Measurements from ENCODE around the gene UBR1. TPM values are rescaled to one million over a fixed set of nuclear protein-coding genes. Genes with fewer than 3 reads are reported as not detected.

The UBR1 gene
- total RNA-seq, 6 experiments from 2014 or later, result 24.6 to 30.1 (median 26.8) TPM

DNA sequence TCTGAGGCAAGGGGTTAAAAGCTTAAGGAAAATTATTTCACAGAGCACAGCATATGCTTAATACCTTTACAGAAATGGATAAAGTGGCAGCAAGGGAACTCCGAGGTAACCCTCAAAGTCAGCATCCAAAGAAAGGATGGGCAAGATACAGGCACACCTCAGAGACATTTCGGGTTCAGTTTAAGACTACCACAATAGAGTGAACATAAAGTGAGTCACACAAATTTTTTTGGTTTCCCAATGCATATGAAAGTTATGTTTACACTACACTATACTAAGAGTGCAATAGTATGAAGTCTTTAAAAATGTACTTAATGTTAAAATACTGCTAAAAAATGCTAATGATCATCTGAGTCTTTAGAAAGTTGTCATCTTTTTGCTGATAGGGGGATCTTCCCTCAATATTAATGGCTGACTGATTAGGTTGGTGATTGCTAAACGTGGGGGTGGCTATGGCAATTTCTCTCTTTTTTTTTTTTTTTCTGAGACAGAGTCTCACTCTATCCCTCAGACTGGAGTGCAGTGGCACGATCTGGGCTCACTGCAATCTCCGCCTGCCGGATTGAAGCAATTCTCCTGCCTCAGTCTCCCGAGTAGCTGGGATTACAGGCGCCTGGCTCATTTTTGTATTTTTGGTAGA, 10.0 kb downstream of the UBR1 start:
- Mint-ChIP-seq H3K4me1 (ENCODE audit: low read depth) (peaks cover 57% of the 10 kb centered on the region), H3K36me3 (ENCODE audit: low read depth) (peaks cover 27% of the 10 kb centered on the region), H3K9me3 (no peaks in the 10 kb centered on the region), H3K27ac (peak overlapping the region; percentile 71), H3K4me3 (no peak overlapping the region; the same call in 1 of the 2 replicates), H3K27me3 (ENCODE audit: insufficient read depth) (no peaks in the 10 kb centered on the region)
- DNase-seq, result no peak
- TF ChIP-seq, protein P1, sequence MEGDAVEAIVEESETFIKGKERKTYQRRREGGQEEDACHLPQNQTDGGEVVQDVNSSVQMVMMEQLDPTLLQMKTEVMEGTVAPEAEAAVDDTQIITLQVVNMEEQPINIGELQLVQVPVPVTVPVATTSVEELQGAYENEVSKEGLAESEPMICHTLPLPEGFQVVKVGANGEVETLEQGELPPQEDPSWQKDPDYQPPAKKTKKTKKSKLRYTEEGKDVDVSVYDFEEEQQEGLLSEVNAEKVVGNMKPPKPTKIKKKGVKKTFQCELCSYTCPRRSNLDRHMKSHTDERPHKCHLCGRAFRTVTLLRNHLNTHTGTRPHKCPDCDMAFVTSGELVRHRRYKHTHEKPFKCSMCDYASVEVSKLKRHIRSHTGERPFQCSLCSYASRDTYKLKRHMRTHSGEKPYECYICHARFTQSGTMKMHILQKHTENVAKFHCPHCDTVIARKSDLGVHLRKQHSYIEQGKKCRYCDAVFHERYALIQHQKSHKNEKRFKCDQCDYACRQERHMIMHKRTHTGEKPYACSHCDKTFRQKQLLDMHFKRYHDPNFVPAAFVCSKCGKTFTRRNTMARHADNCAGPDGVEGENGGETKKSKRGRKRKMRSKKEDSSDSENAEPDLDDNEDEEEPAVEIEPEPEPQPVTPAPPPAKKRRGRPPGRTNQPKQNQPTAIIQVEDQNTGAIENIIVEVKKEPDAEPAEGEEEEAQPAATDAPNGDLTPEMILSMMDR (IDR thresholded peaks at IDR 0.05), result no peak

- peak; percentile 25 for DNase-seq
- Mint-ChIP-seq H3K27ac (peak overlapping the region; percentile 71), H3K9me3 (no peaks in the 10 kb centered on the region), H3K27me3 (ENCODE audit: insufficient read depth) (no peaks in the 10 kb centered on the region), H3K36me3 (ENCODE audit: low read depth) (peaks cover 23% of the 10 kb centered on the region), H3K4me1 (ENCODE audit: low read depth) (peaks cover 54% of the 10 kb centered on the region), H3K4me3 (no peak overlapping the region; the same call in 1 of the 2 replicates)
- TF ChIP-seq, protein P1 (IDR thresholded peaks at IDR 0.05), result no peak
These were observed 10.6 kb downstream of the UBR1 start for GRCh38 chr15:43095243-43095642.

DNA sequence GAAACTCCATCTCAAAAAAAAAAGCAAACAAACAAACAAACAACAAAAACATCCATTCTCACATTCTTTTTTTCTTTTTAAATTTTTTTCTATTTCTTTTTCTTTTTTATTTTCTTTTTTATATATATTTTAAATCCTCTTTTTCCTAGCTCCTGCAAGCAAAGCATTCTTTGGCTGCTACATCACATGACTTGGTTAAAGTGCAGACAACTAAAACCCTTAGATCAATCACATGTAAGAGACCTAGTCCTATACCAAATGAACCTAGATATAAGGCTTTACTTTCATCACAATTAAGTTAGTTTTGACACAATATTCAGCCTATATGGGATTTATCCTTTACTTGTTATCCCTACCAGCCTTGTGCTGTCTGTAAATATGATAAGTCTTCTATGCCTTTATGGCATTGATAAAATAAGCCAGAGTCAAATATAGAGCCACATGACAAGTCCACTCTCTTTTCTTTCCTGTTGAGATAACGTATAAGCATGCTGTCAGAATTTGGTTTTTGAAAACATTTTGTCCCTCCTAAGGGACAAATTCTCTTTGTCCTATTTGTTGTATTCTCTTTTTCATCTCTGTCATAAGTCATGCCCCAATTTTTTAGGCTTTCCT, 11.3 kb downstream of the UBR1 start:
- peaks cover 23% of the 10 kb centered on the region for H3K36me3 Mint-ChIP-seq (ENCODE audit: low read depth)
- H3K27me3 Mint-ChIP-seq (ENCODE audit: insufficient read depth), result no peaks in the 10 kb centered on the region
- H3K9me3 Mint-ChIP-seq, result no peaks in the 10 kb centered on the region
- DNase-seq, result no peak
- no peak overlapping the region for H3K4me3 Mint-ChIP-seq
- TF ChIP-seq, protein P1 (IDR thresholded peaks at IDR 0.05), result no peak
- H3K27ac Mint-ChIP-seq, result peak overlapping the region; percentile 71
- H3K4me1 Mint-ChIP-seq (ENCODE audit: low read depth), result peaks cover 54% of the 10 kb centered on the region

DNA sequence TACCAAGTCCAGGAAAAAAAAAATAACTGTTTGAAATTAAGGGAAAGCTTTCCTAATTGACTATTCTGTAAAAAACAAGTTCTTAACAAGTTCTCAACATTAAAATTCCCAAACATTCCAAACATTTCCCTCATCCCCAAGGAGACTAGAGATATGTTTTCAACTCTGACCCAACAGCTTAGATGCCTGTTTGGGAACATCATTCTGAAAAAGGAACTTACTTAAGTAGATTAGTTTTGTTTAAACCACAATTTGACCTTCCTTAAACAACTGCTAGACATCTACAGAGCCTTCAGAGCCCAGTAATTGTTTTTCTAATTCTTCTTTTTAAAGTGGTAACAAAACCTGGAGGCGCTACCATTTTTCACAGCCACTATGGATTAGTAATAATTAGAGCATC, 12.8 kb downstream of the UBR1 start:
- Mint-ChIP-seq H3K9me3 (no peaks in the 10 kb centered on the region), H3K4me1 (ENCODE audit: low read depth) (peaks cover 54% of the 10 kb centered on the region), H3K4me3 (no peak overlapping the region), H3K27me3 (ENCODE audit: insufficient read depth) (no peaks in the 10 kb centered on the region; the same call in 1 of the 2 replicates), H3K27ac (peak overlapping the region; percentile 71), H3K36me3 (ENCODE audit: low read depth) (peaks cover 23% of the 10 kb centered on the region)
- DNase-seq, result peak; percentile 35
- TF ChIP-seq, protein P1 (IDR thresholded peaks at IDR 0.05), result no peak

DNA sequence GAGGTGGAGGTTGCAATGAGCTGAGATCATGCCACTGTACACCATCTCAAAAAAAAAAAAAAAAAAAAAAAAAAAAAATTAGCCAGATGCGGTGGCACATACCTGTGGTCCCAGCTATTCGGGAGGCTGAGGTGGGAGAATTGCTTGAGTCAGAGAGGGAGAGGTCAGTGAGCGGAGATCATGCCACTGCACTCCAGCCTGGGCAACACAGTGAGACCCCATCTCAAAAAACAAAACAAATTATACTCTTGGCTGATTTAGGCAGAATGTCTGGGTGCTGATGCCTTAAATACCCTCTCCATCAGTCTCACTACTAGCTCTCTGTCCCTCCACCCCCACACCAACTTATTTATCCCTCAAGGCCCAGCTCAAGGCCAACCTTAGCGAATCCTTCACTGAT, 14.0 kb downstream of the UBR1 start:
- TF ChIP-seq, protein P1 (IDR thresholded peaks at IDR 0.05), result no peak
- peaks cover 17% of the 10 kb centered on the region for H3K36me3 Mint-ChIP-seq (ENCODE audit: low read depth)
- 0 out of 2 replicates have a peak overlapping the region, but pooled peaks have one; percentile 2 for H3K27ac Mint-ChIP-seq
- H3K9me3 Mint-ChIP-seq, result no peaks in the 10 kb centered on the region
- H3K4me3 Mint-ChIP-seq, result no peak overlapping the region
- no peaks in the 10 kb centered on the region; the same call in 1 of the 2 replicates for H3K27me3 Mint-ChIP-seq (ENCODE audit: insufficient read depth)
- DNase-seq, result no peak
- H3K4me1 Mint-ChIP-seq (ENCODE audit: low read depth), result peaks cover 50% of the 10 kb centered on the region

Data from HFFc6 (cell line).